Measurements from ENCODE around the gene EPB41L4A.

Gene EPB41L4A

DNA sequence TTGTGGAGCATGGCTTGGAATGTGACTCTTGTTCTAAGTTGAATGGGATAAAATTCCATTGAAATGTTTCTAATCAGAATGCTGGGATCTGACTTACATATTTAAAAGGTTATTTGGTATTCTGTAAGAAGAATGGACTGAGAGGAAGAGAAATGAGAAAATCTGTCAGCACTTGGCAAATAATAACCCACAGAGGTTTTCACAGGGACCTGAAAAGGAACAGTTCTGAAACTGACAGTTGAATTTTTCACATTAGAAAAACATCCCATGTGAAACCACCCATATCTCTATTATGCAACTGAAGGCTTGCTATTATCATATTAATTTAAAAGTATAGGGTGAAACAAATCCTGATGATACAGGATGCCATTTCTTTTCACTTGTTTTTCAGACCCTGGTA is 302.7 kb downstream of the EPB41L4A start:
- DNase-seq (ENCODE audit: low read depth in 2 of 2), result no peak

DNA sequence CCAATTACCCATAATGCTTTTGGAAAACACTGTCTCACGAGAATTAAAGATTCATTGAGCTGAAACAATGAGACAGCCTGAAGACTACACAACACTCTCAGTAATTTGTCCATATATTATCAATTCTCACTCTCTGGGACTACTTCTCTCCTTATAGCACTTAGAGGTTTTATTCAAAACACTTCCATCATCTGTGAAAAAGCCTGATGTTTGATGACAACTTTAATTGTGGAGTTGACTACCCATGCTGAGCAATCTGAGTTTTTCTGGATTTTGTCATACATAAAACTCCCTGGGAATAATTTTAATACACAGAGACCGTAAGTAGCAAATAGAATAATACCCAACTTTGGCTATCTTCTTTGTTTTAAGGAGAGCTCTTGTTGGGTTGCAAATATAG is 305.5 kb downstream of the EPB41L4A start:
- no peak for DNase-seq (ENCODE audit: low read depth in 2 of 2)
